ENCODE results near the gene TM7SF2.

GRCh38 chr11:65113361-65113756 lies 1.7 kb downstream of the TM7SF2 start:
- no peak for TF ChIP-seq POLR2A (IDR thresholded peaks at IDR 0.05)
- TF ChIP-seq, protein P1, sequence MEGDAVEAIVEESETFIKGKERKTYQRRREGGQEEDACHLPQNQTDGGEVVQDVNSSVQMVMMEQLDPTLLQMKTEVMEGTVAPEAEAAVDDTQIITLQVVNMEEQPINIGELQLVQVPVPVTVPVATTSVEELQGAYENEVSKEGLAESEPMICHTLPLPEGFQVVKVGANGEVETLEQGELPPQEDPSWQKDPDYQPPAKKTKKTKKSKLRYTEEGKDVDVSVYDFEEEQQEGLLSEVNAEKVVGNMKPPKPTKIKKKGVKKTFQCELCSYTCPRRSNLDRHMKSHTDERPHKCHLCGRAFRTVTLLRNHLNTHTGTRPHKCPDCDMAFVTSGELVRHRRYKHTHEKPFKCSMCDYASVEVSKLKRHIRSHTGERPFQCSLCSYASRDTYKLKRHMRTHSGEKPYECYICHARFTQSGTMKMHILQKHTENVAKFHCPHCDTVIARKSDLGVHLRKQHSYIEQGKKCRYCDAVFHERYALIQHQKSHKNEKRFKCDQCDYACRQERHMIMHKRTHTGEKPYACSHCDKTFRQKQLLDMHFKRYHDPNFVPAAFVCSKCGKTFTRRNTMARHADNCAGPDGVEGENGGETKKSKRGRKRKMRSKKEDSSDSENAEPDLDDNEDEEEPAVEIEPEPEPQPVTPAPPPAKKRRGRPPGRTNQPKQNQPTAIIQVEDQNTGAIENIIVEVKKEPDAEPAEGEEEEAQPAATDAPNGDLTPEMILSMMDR (IDR thresholded peaks at IDR 0.05): no peak
